UCSD-AML1 (cell line): ENCODE measurements around the gene MYO10.

Experiments used
- DNase-seq: peaks from one replicate; lab custom pipeline; 2025; ENCODE audit not compliant: unreplicated experiment; lab: John Stamatoyannopoulos, UW

MYO10 gene

GRCh38 chr5:16819522-16820167, 116.4 kb downstream of the MYO10 start:
- no peak for DNase-seq

GRCh38 chr5:16815432-16815831, 120.7 kb downstream of the MYO10 start:
- DNase-seq, result no peak

- DNase-seq, result no peak
These were observed 123.2 kb downstream of the MYO10 start for GRCh38 chr5:16812911-16813310.

- no peak for DNase-seq
These were observed 123.6 kb downstream of the MYO10 start for GRCh38 chr5:16812448-16812847.

- no peak for DNase-seq
These were observed 125.8 kb downstream of the MYO10 start for GRCh38 chr5:16810208-16810854.

- no peak for DNase-seq
These were observed 126.5 kb downstream of the MYO10 start for GRCh38 chr5:16809395-16810207.

- DNase-seq, result no peak
These were observed 127.1 kb downstream of the MYO10 start for GRCh38 chr5:16809010-16809394.

GRCh38 chr5:16808021-16808420, 128.1 kb downstream of the MYO10 start:
- no peak for DNase-seq

GRCh38 chr5:16807547-16807864, 128.6 kb downstream of the MYO10 start:
- no peak for DNase-seq

- DNase-seq, result no peak
These were observed 129.2 kb downstream of the MYO10 start for GRCh38 chr5:16806711-16807546.

- no peak for DNase-seq
These were observed 130.6 kb downstream of the MYO10 start for GRCh38 chr5:16805486-16805885.

GRCh38 chr5:16803831-16804230, 132.3 kb downstream of the MYO10 start:
- DNase-seq, result no peak

- DNase-seq, result no peak
These were observed 135.6 kb downstream of the MYO10 start for GRCh38 chr5:16800477-16800876.

GRCh38 chr5:16799796-16800195, 136.3 kb downstream of the MYO10 start:
- DNase-seq, result no peak

GRCh38 chr5:16797951-16798350, 138.1 kb downstream of the MYO10 start:
- no peak for DNase-seq

GRCh38 chr5:16794269-16794913, 141.7 kb downstream of the MYO10 start:
- no peak for DNase-seq

GRCh38 chr5:16792598-16793275, 143.4 kb downstream of the MYO10 start:
- no peak for DNase-seq

- no peak for DNase-seq
These were observed 144.0 kb downstream of the MYO10 start for GRCh38 chr5:16791904-16792597.

- DNase-seq, result no peak
These were observed 144.9 kb downstream of the MYO10 start for GRCh38 chr5:16791036-16791705.
